Thymus (tissue), 14 donors: ENCODE measurements around the gene PROK2. TPM values are rescaled to one million over a fixed set of nuclear protein-coding genes. Genes with fewer than 3 reads are reported as not detected.

Experiments used
- DNase-seq, 9 donors: peaks; one replicate each; pipeline ENCODE4 v3.0.0-alpha.2; 2013; ENCODE audit warnings: low spot score in 9 of 9, low read depth in 6 of 9, missing footprints in 1 of 9
- H3K27ac ChIP-seq, 2 donors: one replicate each; pipeline ENCODE4 v1.5.1; 2013; ENCODE audit warnings: control low read depth in 1 of 2, low read depth in 1 of 2, low read length in 1 of 2, mild to moderate bottlenecking in 1 of 2, moderate library complexity in 1 of 2
- H3K27me3 ChIP-seq, 2 donors: one replicate each; pipeline ENCODE4 v1.5.1; 2013; ENCODE audit warnings: low read length in 1 of 2; ENCODE audit not compliant: control insufficient read depth in 2 of 2, insufficient read depth in 1 of 2
- H3K36me3 ChIP-seq, 2 donors: one replicate each; pipeline ENCODE4 v1.5.1; 2013; ENCODE audit warnings: low read length in 1 of 2, mild to moderate bottlenecking in 1 of 2, moderate library complexity in 1 of 2; ENCODE audit not compliant: control insufficient read depth in 2 of 2, insufficient read depth in 2 of 2
- H3K4me1 ChIP-seq, 2 donors: one replicate each; pipeline ENCODE4 v1.5.1; 2013; ENCODE audit warnings: low read length in 2 of 2; ENCODE audit not compliant: control insufficient read depth in 2 of 2, insufficient read depth in 2 of 2
- H3K4me3 ChIP-seq, 2 donors: one replicate each; pipeline ENCODE4 v1.5.1; 2013; ENCODE audit warnings: low read length in 2 of 2, control low read depth in 1 of 2, mild to moderate bottlenecking in 1 of 2
- H3K9me3 ChIP-seq, 2 donors: one replicate each; pipeline ENCODE4 v1.5.1; 2013; ENCODE audit warnings: low read length in 1 of 2, mild to moderate bottlenecking in 1 of 2; ENCODE audit not compliant: control insufficient read depth in 2 of 2, insufficient read depth in 1 of 2
- WGBS: extraction: QIAGEN DNeasy Blood & Tissue Kit; methylation state at CpG from one replicate; pipeline ENCODE4 v1.1.7; 2013; 5-methylcytosine and 5-hydroxymethylcytosine counted together
- long read RNA-seq, 10 donors: transcript quantifications; one replicate each; lab custom pipeline, GENCODE V29; 2026
- polyA plus RNA-seq: library from polyadenylated mRNA; stranded (reverse); fragments of 200-250 nt; gene quantifications from one replicate; pipeline ENCODE4 v1.2.3, GENCODE V29; 2013
- total RNA-seq: library from RNA; stranded (reverse); fragments of 120-200 nt; gene quantifications from one replicate; pipeline ENCODE4 v1.2.4, GENCODE V29; 2013
- donor health status: healthy.

Gene PROK2, protein sequence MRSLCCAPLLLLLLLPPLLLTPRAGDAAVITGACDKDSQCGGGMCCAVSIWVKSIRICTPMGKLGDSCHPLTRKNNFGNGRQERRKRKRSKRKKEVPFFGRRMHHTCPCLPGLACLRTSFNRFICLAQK
- total RNA-seq (0.14 TPM), polyA plus RNA-seq (0.57 TPM)
- long read RNA-seq, donor 1 = 0 reads
- long read RNA-seq, donor 2 = 0 reads
- long read RNA-seq, donor 3 = 0 reads
- long read RNA-seq, donor 4 = 0 reads
- long read RNA-seq, donor 5 = 0 reads
- long read RNA-seq, donor 6 = 0 reads
- long read RNA-seq, donor 7 = 0 reads
- long read RNA-seq, donor 8 = 0 reads
- long read RNA-seq, donor 9 = 0 reads
- long read RNA-seq, donor 10 = 0 reads

- Histone ChIP-seq H3K27me3 (peaks cover 27 to 48% of the 10 kb centered on the region in 2 donors), H3K36me3 (no peaks in the 10 kb centered on the region), H3K9me3 (no peaks in the 10 kb centered on the region), H3K4me3 (peak within 1 kb of the TSS; percentile 19 to 43), H3K27ac (no peak within 1 kb of the TSS), H3K4me1 (peaks cover 11 to 19% of the 10 kb centered on the region in 2 donors)
- under 1% methylated on average over 89 of the region's 89 CpGs for WGBS
- DNase-seq = peak in 3 of 9 donors; percentile 10 to 33 (median 19)
Observed at GRCh38 chr3:71784914-71785531, at the start of gene PROK2. Gene PROK2 (minus strand): TSS chr3:71785148. CDS start chr3:71785052, 96 bp downstream.

GRCh38 chr3:71831599-71831998 lies 46.7 kb upstream of the PROK2 start:
- no peak overlapping the region for H3K4me3 ChIP-seq
- no peak overlapping the region for H3K27ac ChIP-seq
- H3K9me3 ChIP-seq = no peaks in the 10 kb centered on the region
- no peaks in the 10 kb centered on the region for H3K27me3 ChIP-seq
- no peaks in the 10 kb centered on the region for H3K36me3 ChIP-seq
- 97% methylated on average over 2 of the region's 2 CpGs for WGBS
- no peak for DNase-seq
- H3K4me1 ChIP-seq = no peaks in the 10 kb centered on the region

DNA sequence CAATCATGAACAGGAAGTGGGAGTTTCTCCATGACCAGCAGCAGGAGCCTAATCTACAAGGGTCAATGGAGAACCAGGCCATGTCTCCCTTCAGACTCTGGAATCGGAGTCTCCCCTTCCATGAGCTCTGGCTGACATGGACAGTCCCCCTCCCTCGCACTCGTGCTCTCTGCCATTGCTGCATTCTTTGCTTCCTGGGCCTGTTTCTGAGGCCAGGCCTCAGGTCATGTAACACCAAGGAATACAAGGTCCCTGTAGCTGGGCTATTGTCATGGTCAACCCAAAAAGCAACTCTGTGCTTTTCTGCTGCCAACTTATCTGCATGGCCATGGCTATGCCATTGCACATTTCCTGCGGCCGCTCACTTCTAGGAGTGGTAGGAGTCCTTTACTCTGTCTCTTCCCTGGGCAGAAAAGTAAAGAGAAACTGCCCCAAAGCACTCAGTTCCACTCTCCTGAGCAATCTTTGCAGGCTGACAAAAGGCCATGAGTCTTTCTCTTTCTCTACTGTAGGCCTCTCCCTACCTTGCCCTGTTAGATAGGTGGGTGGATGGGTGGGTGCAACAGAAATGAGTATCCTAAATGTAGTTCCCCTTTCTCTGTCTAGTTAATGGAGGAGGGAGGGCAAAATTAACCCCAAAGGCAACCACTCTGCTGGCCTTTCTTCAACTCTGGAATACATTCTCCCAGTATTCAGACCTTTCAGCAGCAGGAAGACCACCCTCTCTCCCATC lies 40.8 kb upstream of the PROK2 start:
- Histone ChIP-seq H3K4me1 (no peaks in the 10 kb centered on the region), H3K27me3 (no peaks in the 10 kb centered on the region), H3K27ac (no peak overlapping the region), H3K9me3 (no peaks in the 10 kb centered on the region), H3K4me3 (no peak overlapping the region), H3K36me3 (no peaks in the 10 kb centered on the region)
- WGBS = 98% methylated on average over 5 of the region's 5 CpGs
- DNase-seq = no peak

DNA sequence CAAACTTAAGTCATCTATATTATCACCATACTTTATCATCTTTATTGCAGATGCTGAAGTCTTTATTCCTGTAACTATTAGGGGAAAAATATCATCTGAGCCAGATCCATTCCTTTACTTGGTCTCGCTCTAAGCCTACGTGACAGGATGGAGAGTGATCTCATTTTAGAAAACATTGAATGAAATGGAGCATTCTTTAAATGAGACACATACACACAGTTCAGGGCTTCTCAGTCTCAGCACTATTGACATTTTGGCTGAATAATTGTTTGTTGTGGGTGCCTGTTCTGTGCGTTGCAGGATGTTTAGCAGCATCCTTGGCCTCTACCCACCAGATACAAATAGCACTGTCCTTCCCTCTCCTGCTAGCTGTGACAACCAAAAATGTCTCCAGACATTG lies 36.2 kb upstream of the PROK2 start:
- H3K4me3 ChIP-seq = no peak overlapping the region
- no peaks in the 10 kb centered on the region for H3K36me3 ChIP-seq
- no peaks in the 10 kb centered on the region for H3K9me3 ChIP-seq
- 78% methylated on average over 3 of the region's 3 CpGs for WGBS
- no peaks in the 10 kb centered on the region for H3K27me3 ChIP-seq
- H3K4me1 ChIP-seq = no peaks in the 10 kb centered on the region
- H3K27ac ChIP-seq = no peak overlapping the region
- DNase-seq = no peak

GRCh38 chr3:71817262-71817661 lies 32.3 kb upstream of the PROK2 start:
- Histone ChIP-seq H3K27me3 (no peaks in the 10 kb centered on the region), H3K4me3 (no peak overlapping the region), H3K27ac (no peak overlapping the region), H3K9me3 (no peaks in the 10 kb centered on the region), H3K4me1 (no peaks in the 10 kb centered on the region), H3K36me3 (no peaks in the 10 kb centered on the region)
- no peak for DNase-seq
- WGBS = 98% methylated on average over 6 of the region's 6 CpGs

DNA sequence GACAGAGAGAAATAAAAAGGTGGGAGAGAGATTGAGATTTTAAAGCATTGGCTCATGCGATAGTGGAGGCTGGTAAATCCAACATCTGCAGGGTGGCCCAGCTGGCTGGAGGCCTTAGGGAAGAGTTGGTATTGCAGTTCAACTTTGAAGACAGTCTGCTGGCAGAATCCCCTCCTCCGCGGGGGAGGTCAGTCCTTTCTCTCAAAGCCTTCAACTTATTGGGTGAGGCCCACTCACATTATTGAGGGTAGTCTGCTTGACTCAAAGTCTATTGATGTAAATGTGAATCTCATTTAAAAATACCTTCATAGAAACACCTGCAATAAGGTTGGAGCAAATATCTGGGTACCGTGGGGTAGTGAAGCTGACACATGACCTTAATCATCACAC lies 31.8 kb upstream of the PROK2 start:
- H3K4me3 ChIP-seq = no peak overlapping the region
- 97% methylated on average over 4 of the region's 4 CpGs for WGBS
- H3K36me3 ChIP-seq = no peaks in the 10 kb centered on the region
- no peaks in the 10 kb centered on the region for H3K27me3 ChIP-seq
- no peak overlapping the region for H3K27ac ChIP-seq
- no peaks in the 10 kb centered on the region for H3K4me1 ChIP-seq
- DNase-seq = no peak
- no peaks in the 10 kb centered on the region for H3K9me3 ChIP-seq

DNA sequence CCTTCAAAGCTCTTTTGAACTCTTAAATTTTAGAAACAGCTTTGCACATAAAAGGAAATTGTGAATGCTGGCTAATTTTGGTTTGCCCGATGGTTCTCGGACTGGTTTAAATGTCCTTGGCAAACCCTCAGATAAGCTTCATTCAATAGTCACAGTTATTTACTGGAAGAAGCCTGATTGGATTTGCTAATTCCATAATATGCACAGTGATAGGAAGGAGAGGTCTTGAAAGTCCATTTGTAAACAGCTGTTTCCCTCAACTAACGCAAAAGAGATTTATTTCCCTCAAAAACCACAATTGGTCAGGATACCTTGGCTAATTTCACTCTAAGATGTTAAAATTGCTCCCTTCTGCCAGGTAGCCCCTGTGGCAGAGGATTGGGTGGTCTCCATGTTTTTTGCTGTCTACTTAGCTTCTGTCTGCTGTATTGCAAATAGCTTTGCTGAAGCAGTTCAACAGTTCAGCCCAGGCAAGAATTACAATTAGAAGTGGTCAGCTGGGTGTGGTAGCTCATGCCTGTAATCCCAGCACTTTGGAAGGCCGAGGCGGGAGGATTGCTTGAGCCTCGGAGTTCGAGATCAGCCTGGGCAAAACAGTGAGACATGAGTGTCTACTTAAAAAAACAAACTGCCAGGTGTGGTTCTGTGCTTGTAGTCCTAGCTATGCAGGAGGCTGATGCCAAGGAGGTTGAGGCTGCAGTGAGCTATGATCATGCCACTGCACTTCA lies 30.6 kb upstream of the PROK2 start:
- WGBS = 97% methylated on average over 7 of the region's 7 CpGs

DNA sequence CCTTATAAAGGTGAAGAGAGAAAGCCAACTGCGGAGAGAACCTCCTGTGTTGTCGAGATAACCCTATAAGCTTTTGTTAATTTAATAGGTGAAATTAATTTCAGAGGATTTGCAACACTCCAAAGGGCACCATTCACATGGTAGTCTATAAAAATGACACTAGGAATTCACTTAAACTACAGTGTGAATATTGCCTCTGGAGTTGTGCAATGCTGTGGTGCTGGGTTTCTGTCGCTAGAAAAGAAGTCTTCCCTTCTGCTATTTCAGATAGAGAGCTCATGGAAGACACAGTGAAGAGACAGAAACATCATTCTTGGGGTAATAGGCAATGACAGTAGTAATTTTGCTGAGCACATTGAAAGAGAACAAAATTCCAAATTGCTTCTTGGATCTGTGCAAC lies 28.8 kb upstream of the PROK2 start:
- no peaks in the 10 kb centered on the region for H3K27me3 ChIP-seq
- H3K9me3 ChIP-seq = no peaks in the 10 kb centered on the region
- no peak overlapping the region for H3K27ac ChIP-seq
- 98% methylated on average over 3 of the region's 3 CpGs for WGBS
- DNase-seq = no peak
- H3K4me1 ChIP-seq = no peaks in the 10 kb centered on the region
- no peak overlapping the region for H3K4me3 ChIP-seq
- H3K36me3 ChIP-seq = no peaks in the 10 kb centered on the region

More for the DNA sequence above, 30.6 kb upstream of the PROK2 start:
- H3K27ac ChIP-seq = no peak overlapping the region
- H3K4me3 ChIP-seq = no peak overlapping the region
- H3K4me1 ChIP-seq = no peaks in the 10 kb centered on the region
- H3K36me3 ChIP-seq = no peaks in the 10 kb centered on the region
- no peaks in the 10 kb centered on the region for H3K27me3 ChIP-seq
- no peaks in the 10 kb centered on the region for H3K9me3 ChIP-seq
- no peak for DNase-seq
